Stomach (tissue), 4 donors: ENCODE results near the gene DCTN2.

Experiments used
- CTCF ChIP-seq, 7 experiments: fragments of 450-650 bp in 4 of 7; fragments of 200-600 bp in 3 of 7; sonication (generic) in 3 of 7; IDR thresholded peaks; one replicate each; pipeline ENCODE4 v1.5.1; 2016 to 2019; ENCODE audit warnings: antibody characterized with exemption in 7 of 7, control low read depth in 2 of 7, mild to moderate bottlenecking in 1 of 7
- POLR2A ChIP-seq, 4 donors: fragments of 450-650 bp; IDR thresholded peaks; one replicate each; pipeline ENCODE4 v1.6.1; 2016; ENCODE audit warnings: antibody characterized with exemption in 4 of 4, control low read depth in 2 of 4, mild to moderate bottlenecking in 1 of 4, moderate library complexity in 1 of 4
- POLR2AphosphoS5 ChIP-seq, 3 donors: sonication (generic); formaldehyde crosslinking; IDR thresholded peaks; one replicate each; pipeline ENCODE4 v1.6.1; 2016; ENCODE audit warnings: antibody characterized with exemption in 3 of 3

GRCh38 chr12:57487055-57487596 is 59.9 kb downstream of the DCTN2 start:
- no peak for TF ChIP-seq POLR2AphosphoS5 (IDR thresholded peaks at IDR 0.05)
- TF ChIP-seq CTCF (IDR thresholded peaks at IDR 0.05), result no peak
- no peak for TF ChIP-seq POLR2A (IDR thresholded peaks at IDR 0.05)
